IPS-20b (cell line): ENCODE measurements around the gene NFKBIZ.
A peak's percentile ranks its signal among the peaks of the same experiment; 100 is the strongest.

Source experiments
- H3K27ac ChIP-seq: one replicate; pipeline ENCODE4 v1.5.1; 2013; ENCODE audit warnings: low read length
- H3K27me3 ChIP-seq: 2 replicates; pipeline ENCODE4 v1.6.1; 2013; ENCODE audit warnings: mild to moderate bottlenecking, low read length, inconsistent platforms; ENCODE audit not compliant: insufficient read depth
- H3K36me3 ChIP-seq: 2 replicates; pipeline ENCODE4 v1.6.1; 2013; ENCODE audit warnings: low read depth, mild to moderate bottlenecking, inconsistent platforms, low read length, moderate library complexity; ENCODE audit not compliant: insufficient read depth
- H3K4me1 ChIP-seq: 2 replicates; pipeline ENCODE4 v1.6.1; 2013; ENCODE audit warnings: mild to moderate bottlenecking, control low read depth, inconsistent platforms, low read length, moderate library complexity; ENCODE audit not compliant: insufficient read depth
- H3K4me3 ChIP-seq: 2 replicates; pipeline ENCODE4 v1.5.1; 2013; ENCODE audit warnings: mild to moderate bottlenecking, low read length, inconsistent platforms
- H3K9ac ChIP-seq: 2 replicates; pipeline ENCODE4 v1.6.1; 2013; ENCODE audit warnings: low read depth, mild to moderate bottlenecking, inconsistent platforms, low read length, moderate library complexity
- H3K9me3 ChIP-seq: 2 replicates; pipeline ENCODE4 v1.6.1; 2013; ENCODE audit warnings: mild to moderate bottlenecking, low read depth, low read length, inconsistent platforms; ENCODE audit not compliant: insufficient read depth

NFKBIZ gene

DNA sequence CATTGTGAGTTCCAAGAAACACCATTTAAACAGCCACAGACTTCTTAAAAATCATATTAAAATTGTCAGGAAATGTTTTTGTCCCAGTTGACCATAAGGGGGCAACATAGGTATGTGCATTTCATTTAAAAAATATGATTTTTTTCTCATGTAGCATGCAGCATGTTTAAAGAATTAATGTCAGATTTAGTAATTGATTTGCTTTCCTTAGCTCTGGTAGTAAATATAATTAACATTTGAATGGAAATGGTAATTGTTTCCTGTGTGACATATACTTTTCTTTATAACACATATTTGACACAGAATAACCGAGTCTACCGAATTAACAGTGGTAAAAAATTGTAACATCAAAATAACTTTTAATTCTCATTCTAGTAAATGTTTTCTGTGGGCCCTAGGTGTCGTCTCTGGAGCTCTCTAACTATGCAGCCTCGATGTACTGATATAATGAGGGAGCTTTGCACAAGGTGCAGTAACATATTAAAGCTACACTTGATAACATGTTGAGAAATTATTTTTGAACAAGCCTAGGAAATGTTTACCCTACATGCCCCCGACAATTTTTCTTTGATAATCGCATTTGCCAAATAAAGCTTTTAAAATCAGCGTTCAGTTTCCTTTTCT is 35.4 kb upstream of the NFKBIZ start:
- Histone ChIP-seq H3K9ac (no peak overlapping the region), H3K27me3 (no peaks in the 10 kb centered on the region), H3K27ac (no peak overlapping the region), H3K36me3 (peaks cover 7% of the 10 kb centered on the region; the same call in 1 of the 2 replicates), H3K9me3 (no peaks in the 10 kb centered on the region), H3K4me3 (no peak overlapping the region), H3K4me1 (peaks cover 3% of the 10 kb centered on the region; the same call in 1 of the 2 replicates)

GRCh38 chr3:101814835-101815234 is 34.5 kb upstream of the NFKBIZ start:
- Histone ChIP-seq H3K27ac (no peak overlapping the region), H3K4me1 (peaks cover 3% of the 10 kb centered on the region; the same call in 1 of the 2 replicates)

GRCh38 chr3:101816215-101817149 is 32.8 kb upstream of the NFKBIZ start:
- no peak overlapping the region for H3K9ac ChIP-seq
- H3K27ac ChIP-seq, result no peak overlapping the region
- H3K36me3 ChIP-seq, result peaks cover 10% of the 10 kb centered on the region; the same call in 1 of the 2 replicates
- peaks cover 3% of the 10 kb centered on the region; the same call in 1 of the 2 replicates for H3K4me1 ChIP-seq
- no peak overlapping the region for H3K4me3 ChIP-seq
- no peaks in the 10 kb centered on the region for H3K27me3 ChIP-seq
- H3K9me3 ChIP-seq, result no peaks in the 10 kb centered on the region

More at GRCh38 chr3:101814835-101815234, 34.5 kb upstream of the NFKBIZ start:
- H3K9me3 ChIP-seq, result no peaks in the 10 kb centered on the region
- peaks cover 7% of the 10 kb centered on the region; the same call in 1 of the 2 replicates for H3K36me3 ChIP-seq
- no peak overlapping the region for H3K9ac ChIP-seq
- H3K4me3 ChIP-seq, result no peak overlapping the region
- H3K27me3 ChIP-seq, result no peaks in the 10 kb centered on the region

- Histone ChIP-seq H3K27ac (no peak overlapping the region), H3K9ac (no peak overlapping the region), H3K4me3 (no peak overlapping the region), H3K4me1 (peaks cover 3% of the 10 kb centered on the region; the same call in 1 of the 2 replicates), H3K9me3 (no peaks in the 10 kb centered on the region), H3K27me3 (no peaks in the 10 kb centered on the region), H3K36me3 (peaks cover 20% of the 10 kb centered on the region; the same call in 1 of the 2 replicates)
Observed at GRCh38 chr3:101817992-101818391, 31.3 kb upstream of the NFKBIZ start.

- peaks cover 20% of the 10 kb centered on the region; the same call in 1 of the 2 replicates for H3K36me3 ChIP-seq
- H3K4me3 ChIP-seq, result no peak overlapping the region
- H3K4me1 ChIP-seq, result no peaks in the 10 kb centered on the region
- no peak overlapping the region for H3K9ac ChIP-seq
- H3K27me3 ChIP-seq, result no peaks in the 10 kb centered on the region
- H3K9me3 ChIP-seq, result no peaks in the 10 kb centered on the region
- H3K27ac ChIP-seq, result no peak overlapping the region
Observed at GRCh38 chr3:101819649-101820206, 29.6 kb upstream of the NFKBIZ start.

GRCh38 chr3:101821503-101821902 is 27.8 kb upstream of the NFKBIZ start:
- H3K9me3 ChIP-seq, result no peaks in the 10 kb centered on the region
- no peaks in the 10 kb centered on the region for H3K4me1 ChIP-seq
- H3K4me3 ChIP-seq, result no peak overlapping the region
- no peaks in the 10 kb centered on the region for H3K27me3 ChIP-seq
- peaks cover 20% of the 10 kb centered on the region; the same call in 1 of the 2 replicates for H3K36me3 ChIP-seq
- H3K9ac ChIP-seq, result no peak overlapping the region
- no peak overlapping the region for H3K27ac ChIP-seq

DNA sequence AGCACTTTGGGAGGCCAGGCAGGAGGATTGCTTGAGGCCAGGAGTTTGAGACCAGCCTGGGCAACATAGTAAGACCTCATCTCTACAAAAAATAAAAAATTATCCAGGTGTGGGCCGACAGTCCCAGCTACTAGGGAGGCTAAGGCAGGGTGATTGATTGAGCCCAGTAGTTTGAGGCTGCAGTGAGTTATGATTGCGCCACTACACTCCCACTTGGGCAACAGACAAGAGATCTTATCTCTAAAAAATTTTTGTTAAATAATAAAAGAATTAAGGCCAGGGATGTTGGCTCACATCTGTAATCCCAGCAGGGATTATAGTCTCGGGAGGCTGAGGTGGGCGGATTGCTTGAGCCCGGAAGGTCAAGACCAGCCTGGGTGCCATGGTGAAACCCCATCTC is 25.8 kb upstream of the NFKBIZ start:
- Histone ChIP-seq H3K27me3 (no peaks in the 10 kb centered on the region), H3K9me3 (no peaks in the 10 kb centered on the region), H3K4me1 (peaks cover 4% of the 10 kb centered on the region; the same call in 1 of the 2 replicates), H3K4me3 (no peak overlapping the region), H3K9ac (no peak overlapping the region), H3K27ac (no peak overlapping the region), H3K36me3 (peaks cover 13% of the 10 kb centered on the region; the same call in 1 of the 2 replicates)

DNA sequence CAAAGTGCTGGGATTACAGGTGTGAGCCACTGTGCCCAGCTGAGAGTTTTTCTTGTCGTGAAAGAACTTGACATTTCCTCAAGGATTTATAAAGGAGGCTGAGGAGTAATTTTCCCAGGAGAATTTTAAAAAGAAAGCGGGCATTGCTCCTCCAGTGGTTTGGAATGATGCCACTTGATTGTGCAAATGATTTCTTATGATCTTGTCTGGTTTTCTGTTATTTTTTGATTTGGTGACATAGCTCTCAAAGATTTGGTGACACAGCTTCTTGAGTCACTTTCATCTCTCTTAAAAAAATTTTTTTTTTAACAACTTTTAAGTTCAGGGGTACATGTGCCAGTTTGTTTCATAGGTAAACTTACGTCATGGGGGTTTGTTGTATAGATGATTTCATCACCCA is 24.6 kb upstream of the NFKBIZ start:
- Histone ChIP-seq H3K9ac (no peak overlapping the region), H3K27ac (no peak overlapping the region), H3K4me3 (no peak overlapping the region), H3K36me3 (peaks cover 13% of the 10 kb centered on the region; the same call in 1 of the 2 replicates), H3K9me3 (no peaks in the 10 kb centered on the region), H3K27me3 (no peaks in the 10 kb centered on the region), H3K4me1 (peaks cover 11% of the 10 kb centered on the region; the same call in 1 of the 2 replicates)

GRCh38 chr3:101825904-101826445 is 23.3 kb upstream of the NFKBIZ start:
- H3K4me1 ChIP-seq, result peaks cover 11% of the 10 kb centered on the region; the same call in 1 of the 2 replicates
- no peak overlapping the region for H3K4me3 ChIP-seq
- H3K36me3 ChIP-seq, result peaks cover 13% of the 10 kb centered on the region; the same call in 1 of the 2 replicates
- no peak overlapping the region for H3K9ac ChIP-seq
- no peaks in the 10 kb centered on the region for H3K9me3 ChIP-seq
- H3K27ac ChIP-seq, result no peak overlapping the region
- no peaks in the 10 kb centered on the region for H3K27me3 ChIP-seq

DNA sequence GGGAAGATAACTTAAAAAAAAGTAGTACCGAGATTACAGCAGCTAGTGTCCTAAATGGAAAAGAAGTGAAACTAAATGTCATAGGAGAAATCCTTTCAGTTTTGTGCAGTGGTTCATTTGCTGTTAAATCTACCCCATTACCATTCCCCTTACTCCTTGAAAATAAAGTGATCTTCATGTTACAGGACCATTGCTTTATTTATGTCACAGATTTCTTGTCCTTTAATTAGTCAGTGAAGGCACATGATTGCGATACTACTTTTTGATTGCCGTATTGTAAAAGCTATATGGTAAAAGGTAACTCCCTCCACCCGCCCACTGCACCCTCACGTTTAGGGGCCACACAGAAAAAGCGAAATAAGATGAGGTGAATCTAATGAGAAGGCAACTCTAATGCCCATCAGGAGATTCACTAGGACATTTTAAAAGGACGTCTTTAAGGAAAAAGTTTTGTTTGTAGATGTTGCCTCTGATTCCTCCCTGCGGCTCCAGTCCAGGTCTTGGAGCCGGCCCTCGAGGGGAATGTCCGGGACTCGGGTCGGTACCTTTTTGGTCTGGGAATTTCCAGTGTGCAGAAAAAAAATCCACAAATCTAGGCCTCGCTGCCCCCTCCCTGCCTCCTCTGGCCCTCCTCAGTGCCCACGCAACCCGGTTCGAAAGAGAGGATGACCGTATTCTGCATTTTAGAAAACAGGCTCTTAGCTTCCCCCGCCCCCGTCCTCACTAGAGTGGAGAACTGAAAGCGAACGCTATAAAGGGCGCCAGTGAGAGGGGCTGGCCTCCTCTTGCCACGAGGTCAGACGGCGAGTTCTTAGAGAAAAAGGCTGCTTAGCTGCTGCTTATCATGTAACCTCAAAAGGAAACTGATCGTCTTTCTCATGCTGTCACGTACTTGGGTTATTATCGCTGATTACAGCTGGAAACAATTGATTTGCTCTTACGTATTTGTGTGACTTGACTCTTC is 21.8 kb upstream of the NFKBIZ start:
- Histone ChIP-seq H3K27me3 (no peaks in the 10 kb centered on the region), H3K27ac (peak overlapping the region; percentile 68), H3K4me3 (peak overlapping the region; percentile 70), H3K4me1 (peaks cover 11% of the 10 kb centered on the region; the same call in 1 of the 2 replicates), H3K9me3 (no peaks in the 10 kb centered on the region), H3K9ac (peak overlapping the region; percentile 89), H3K36me3 (no peaks in the 10 kb centered on the region; the same call in 1 of the 2 replicates)
